Skeletal muscle tissue (tissue), 4 donors: ENCODE results near the gene HCFC1R1. TPM values are rescaled to one million over a fixed set of nuclear protein-coding genes. Genes with fewer than 3 reads are reported as not detected.

Experiments
- H3K27ac ChIP-seq: one replicate; pipeline ENCODE4 v1.7.0; 2013; ENCODE audit warnings: mild to moderate bottlenecking, low read depth, low read length, inconsistent platforms
- H3K27me3 ChIP-seq, 3 donors: one replicate each; pipeline ENCODE4 v1.7.0; 2013; ENCODE audit warnings: low read length in 3 of 3; ENCODE audit not compliant: control insufficient read depth in 3 of 3, insufficient read depth in 3 of 3
- H3K36me3 ChIP-seq, 3 donors: one replicate each; pipeline ENCODE4 v1.7.0; 2013; ENCODE audit warnings: low read length in 3 of 3; ENCODE audit not compliant: control insufficient read depth in 3 of 3, insufficient read depth in 3 of 3
- H3K4me1 ChIP-seq, 3 donors: one replicate each; pipeline ENCODE4 v1.7.0; 2013; ENCODE audit warnings: low read length in 3 of 3, mild to moderate bottlenecking in 3 of 3; ENCODE audit not compliant: control insufficient read depth in 3 of 3, insufficient read depth in 3 of 3
- H3K4me3 ChIP-seq, 3 donors: one replicate each; pipeline ENCODE4 v1.7.0; 2013; ENCODE audit warnings: low read length in 3 of 3
- H3K9ac ChIP-seq, 3 donors: one replicate each; pipeline ENCODE4 v1.7.0; 2013; ENCODE audit warnings: low read length in 3 of 3, mild to moderate bottlenecking in 3 of 3, moderate library complexity in 2 of 3, low read depth in 1 of 3
- H3K9me3 ChIP-seq, 3 donors: one replicate each; pipeline ENCODE4 v1.7.0; 2013; ENCODE audit warnings: low read length in 3 of 3; ENCODE audit not compliant: control insufficient read depth in 3 of 3
- total RNA-seq: library from RNA; depleted of rRNA; stranded (reverse); fragments of >200 nt; gene quantifications from one replicate; pipeline ENCODE4 v1.2.3, GENCODE V29; 2014
- donor health status: Osteomylitis.

HCFC1R1 gene
- total RNA-seq, 1 donor from 2014 or later: 14.1 TPM

GRCh38 chr16:3065742-3066439 is 42.1 kb upstream of the HCFC1R1 start:
- Histone ChIP-seq H3K27me3 (no peaks in the 10 kb centered on the region), H3K9ac (peak overlapping the region; percentile 57 to 89 (median 73)), H3K4me1 (peaks cover 31 to 47% (median 42%) of the 10 kb centered on the region in 3 donors), H3K27ac (peak overlapping the region; percentile 48), H3K9me3 (no peaks in the 10 kb centered on the region), H3K36me3 (peaks cover 0 to 11% (median 7%) of the 10 kb centered on the region in 3 donors), H3K4me3 (peak overlapping the region; percentile 24 to 85 (median 84))

GRCh38 chr16:3065069-3065741 is 41.5 kb upstream of the HCFC1R1 start, which contains the start of gene IL32:
Gene IL32 (plus strand): TSS chr16:3065640. CDS start chr16:3065812, 172 bp downstream.
- Histone ChIP-seq H3K4me1 (peaks cover 38 to 53% (median 48%) of the 10 kb centered on the region in 3 donors), H3K9me3 (no peaks in the 10 kb centered on the region), H3K9ac (peak within 1 kb of the TSS; percentile 57 to 89 (median 73)), H3K27ac (peak within 1 kb of the TSS; percentile 48), H3K4me3 (peak within 1 kb of the TSS; percentile 24 to 85 (median 84)), H3K36me3 (peaks cover 0 to 11% (median 7%) of the 10 kb centered on the region in 3 donors), H3K27me3 (no peaks in the 10 kb centered on the region)

GRCh38 chr16:3063625-3064386 is 40.1 kb upstream of the HCFC1R1 start:
- Histone ChIP-seq H3K27ac (no peak overlapping the region), H3K9ac (peak overlapping the region in 1 of 3 donors; percentile 23), H3K27me3 (no peaks in the 10 kb centered on the region), H3K9me3 (no peaks in the 10 kb centered on the region), H3K4me3 (no peak overlapping the region), H3K36me3 (peaks cover 0 to 6% (median 6%) of the 10 kb centered on the region in 3 donors), H3K4me1 (peaks cover 46 to 61% (median 56%) of the 10 kb centered on the region in 3 donors)

- H3K36me3 ChIP-seq: no peaks in the 10 kb centered on the region
- H3K27ac ChIP-seq: no peak overlapping the region
- no peaks in the 10 kb centered on the region for H3K9me3 ChIP-seq
- H3K9ac ChIP-seq: no peak overlapping the region
- no peak overlapping the region for H3K4me3 ChIP-seq
- H3K27me3 ChIP-seq: no peaks in the 10 kb centered on the region
- peaks cover 50 to 57% (median 53%) of the 10 kb centered on the region in 3 donors for H3K4me1 ChIP-seq
Measured at GRCh38 chr16:3062553-3062952, 38.8 kb upstream of the HCFC1R1 start.

- H3K9me3 ChIP-seq: no peaks in the 10 kb centered on the region
- H3K27ac ChIP-seq: peak overlapping the region; percentile 80
- H3K4me3 ChIP-seq: peak overlapping the region in 2 of 3 donors; percentile 27 to 76
- peaks cover 32 to 43% (median 39%) of the 10 kb centered on the region in 3 donors for H3K4me1 ChIP-seq
- H3K9ac ChIP-seq: peak overlapping the region in 2 of 3 donors; percentile 53 to 90
- no peaks in the 10 kb centered on the region for H3K27me3 ChIP-seq
- no peaks in the 10 kb centered on the region for H3K36me3 ChIP-seq
Measured at GRCh38 chr16:3060339-3061127, 36.8 kb upstream of the HCFC1R1 start.

- H3K9ac ChIP-seq: peak overlapping the region; percentile 73 to 90 (median 77)
- peaks cover 24 to 39% (median 32%) of the 10 kb centered on the region in 3 donors for H3K4me1 ChIP-seq
- H3K9me3 ChIP-seq: no peaks in the 10 kb centered on the region
- peak overlapping the region; percentile 80 for H3K27ac ChIP-seq
- H3K4me3 ChIP-seq: peak overlapping the region; percentile 56 to 81 (median 76)
- H3K36me3 ChIP-seq: peaks cover 0 to 2% (median under 1%) of the 10 kb centered on the region in 3 donors
- no peaks in the 10 kb centered on the region for H3K27me3 ChIP-seq
Measured at GRCh38 chr16:3059723-3060242, 36.0 kb upstream of the HCFC1R1 start.

GRCh38 chr16:3059041-3059722 is 35.4 kb upstream of the HCFC1R1 start:
- Histone ChIP-seq H3K9ac (peak overlapping the region; percentile 77 to 90 (median 77)), H3K4me1 (peaks cover 23 to 35% (median 27%) of the 10 kb centered on the region in 3 donors), H3K27me3 (no peaks in the 10 kb centered on the region), H3K9me3 (no peaks in the 10 kb centered on the region), H3K36me3 (peaks cover 0 to 4% (median 3%) of the 10 kb centered on the region in 3 donors), H3K4me3 (peak overlapping the region; percentile 77 to 91 (median 81)), H3K27ac (peak overlapping the region; percentile 80)

GRCh38 chr16:3058139-3059030 is 34.6 kb upstream of the HCFC1R1 start:
- H3K36me3 ChIP-seq: peaks cover 0 to 5% (median 4%) of the 10 kb centered on the region in 3 donors
- H3K4me3 ChIP-seq: peak overlapping the region; percentile 77 to 91 (median 81)
- peaks cover 23 to 35% (median 27%) of the 10 kb centered on the region in 3 donors for H3K4me1 ChIP-seq
- H3K27me3 ChIP-seq: no peaks in the 10 kb centered on the region
- H3K9ac ChIP-seq: peak overlapping the region; percentile 76 to 90 (median 77)
- H3K9me3 ChIP-seq: no peaks in the 10 kb centered on the region
- H3K27ac ChIP-seq: no peak overlapping the region
